GM23338 (cell line): Measurements from ENCODE around the gene MTHFSD. TPM values are rescaled to one million over a fixed set of nuclear protein-coding genes. Genes with fewer than 3 reads are reported as not detected.

ENCODE experiments used
- ATAC-seq: fragments of 200-7000 bp; cut with Tn5 transposase; 3 replicates; pipeline ENCODE4 v1.9.1; 2020
- DNase-seq: peaks from one replicate; pipeline ENCODE4 v3.0.0-alpha.2; 2015; ENCODE audit warnings: low spot score
- H2AFZ ChIP-seq: fragments of 200-600 bp; sonication (generic); 2 replicates; pipeline ENCODE4 v1.8.0; 2016; ENCODE audit warnings: antibody characterized with exemption, mild to moderate bottlenecking, moderate library complexity
- H3F3A ChIP-seq: fragments of 200-600 bp; sonication (generic); replicated peaks from 2 replicates; pipeline ENCODE4 v1.8.0; 2017; ENCODE audit warnings: antibody characterized with exemption, mixed run types, low read depth
- H3K27ac ChIP-seq: fragments of 200-600 bp; sonication (generic); 2 replicates; pipeline ENCODE4 v1.6.1; 2016; ENCODE audit warnings: low read depth
- H3K27me3 ChIP-seq: fragments of 200-600 bp; sonication (generic); 2 replicates; pipeline ENCODE4 v1.8.0; 2016; ENCODE audit warnings: mild to moderate bottlenecking, mixed run types, moderate library complexity; ENCODE audit not compliant: insufficient read depth
- H3K36me3 ChIP-seq: fragments of 200-600 bp; sonication (generic); 2 replicates; pipeline ENCODE4 v1.8.0; 2016; ENCODE audit warnings: mild to moderate bottlenecking; ENCODE audit not compliant: insufficient read depth
- H3K4me1 ChIP-seq: fragments of 200-600 bp; sonication (generic); 2 replicates; pipeline ENCODE4 v1.8.0; 2016; ENCODE audit warnings: mild to moderate bottlenecking, moderate library complexity; ENCODE audit not compliant: insufficient read depth
- H3K4me2 ChIP-seq: fragments of 200-600 bp; sonication (generic); 2 replicates; pipeline ENCODE4 v1.7.1; 2017; ENCODE audit warnings: mixed run types
- H3K4me3 ChIP-seq: fragments of 200-600 bp; sonication (generic); 2 replicates; pipeline ENCODE4 v1.6.1; 2016; ENCODE audit warnings: mixed run types
- H3K79me2 ChIP-seq: fragments of 200-600 bp; sonication (generic); replicated peaks from 2 replicates; pipeline ENCODE4 v1.8.0; 2017; ENCODE audit warnings: mild to moderate bottlenecking; ENCODE audit not compliant: insufficient read depth
- H3K9me2 ChIP-seq: fragments of 200-600 bp; sonication (generic); 2 replicates; pipeline ENCODE4 v1.8.0; 2017; ENCODE audit not compliant: insufficient read depth
- H4K20me1 ChIP-seq: fragments of 200-600 bp; sonication (generic); replicated peaks from 2 replicates; pipeline ENCODE4 v1.8.0; 2017; ENCODE audit warnings: mild to moderate bottlenecking; ENCODE audit not compliant: insufficient read depth
- H3K27ac Mint-ChIP-seq: 2 replicates; pipeline ENCODE4 v1.8.0; 2020; ENCODE audit warnings: inconsistent platforms, mild to moderate bottlenecking, moderate library complexity, mixed read lengths
- H3K27me3 Mint-ChIP-seq: 3 replicates; pipeline ENCODE4 v1.8.0; 2022; ENCODE audit warnings: low read depth, mild to moderate bottlenecking, moderate library complexity, mixed read lengths, inconsistent platforms; ENCODE audit not compliant: insufficient read depth, poor library complexity
- H3K36me3 Mint-ChIP-seq: 3 replicates; pipeline ENCODE4 v1.8.0; 2021; ENCODE audit warnings: low read depth, mild to moderate bottlenecking, inconsistent platforms, moderate library complexity, mixed read lengths
- H3K4me1 Mint-ChIP-seq: 3 replicates; pipeline ENCODE4 v1.8.0; 2020; ENCODE audit warnings: mild to moderate bottlenecking, inconsistent platforms, mixed read lengths
- H3K4me3 Mint-ChIP-seq: 3 replicates; pipeline ENCODE4 v1.8.0; 2021; ENCODE audit warnings: moderate library complexity, mild to moderate bottlenecking, inconsistent platforms, mixed read lengths
- H3K9me3 Mint-ChIP-seq: 3 replicates; pipeline ENCODE4 v1.8.0; 2020; ENCODE audit warnings: moderate library complexity, mild to moderate bottlenecking, inconsistent platforms, mixed read lengths
- CREB1 ChIP-seq: fragments of 250-450 bp; sonication (Bioruptor Pico); IDR thresholded peaks from 2 replicates; pipeline ENCODE4 v1.5.0; 2020; ENCODE audit warnings: low read depth, mild to moderate bottlenecking, moderate library complexity
- EZH2phosphoT487 ChIP-seq: fragments of 200-600 bp; sonication (generic); IDR thresholded peaks from one replicate; pipeline ENCODE4 v1.8.1; 2018; ENCODE audit warnings: antibody characterized with exemption; ENCODE audit not compliant: unreplicated experiment
- JUNB ChIP-seq: IDR thresholded peaks from one replicate; pipeline ENCODE4 v1.6.1; 2016; ENCODE audit warnings: antibody characterized with exemption; ENCODE audit not compliant: unreplicated experiment
- POLR2AphosphoS5 ChIP-seq: IDR thresholded peaks from 2 replicates; pipeline ENCODE4 v1.6.1; 2016; ENCODE audit warnings: antibody characterized with exemption, low read depth
- STAT1 ChIP-seq: IDR thresholded peaks from one replicate; pipeline ENCODE4 v1.6.1; 2016; ENCODE audit warnings: antibody characterized with exemption; ENCODE audit not compliant: unreplicated experiment
- ZNF114 ChIP-seq: fragments of 250-450 bp; sonication (Bioruptor Pico); IDR thresholded peaks from 2 replicates; pipeline ENCODE4 v1.5.0; 2020; ENCODE audit warnings: mild to moderate bottlenecking, moderate library complexity
- polyA plus RNA-seq: library from polyadenylated mRNA; unstranded; fragments of >200 nt; fragmentation: Nextera tagmentation; extraction: Ambion mirVana; gene quantifications from 2 replicates; pipeline ENCODE4 v1.2.1, GENCODE V29; 2016
- total RNA-seq: library from RNA; depleted of rRNA; stranded (reverse); fragments of >200 nt; shearing (Covaris generic); gene quantifications from 2 replicates; pipeline ENCODE4 v1.2.3, GENCODE V29; 2014
- TF ChIP-seq, protein P1 (sequence below): IDR thresholded peaks from one replicate; pipeline ENCODE4 v1.6.1; 2018; ENCODE audit warnings: antibody characterized with exemption; ENCODE audit not compliant: unreplicated experiment
- TF ChIP-seq, protein P2 (sequence below): IDR thresholded peaks from 2 replicates; pipeline ENCODE4 v1.6.1; 2016; ENCODE audit warnings: antibody characterized with exemption
- TF ChIP-seq, protein P3 (sequence below): fragments of 250-450 bp; sonication (Bioruptor Pico); IDR thresholded peaks from 2 replicates; pipeline ENCODE4 v1.5.0; 2020; ENCODE audit warnings: mild to moderate bottlenecking, moderate library complexity

The MTHFSD gene
- total and polyA plus RNA-seq, 2 experiments from 2014 or later, result 7.2 to 8.1 TPM

DNA sequence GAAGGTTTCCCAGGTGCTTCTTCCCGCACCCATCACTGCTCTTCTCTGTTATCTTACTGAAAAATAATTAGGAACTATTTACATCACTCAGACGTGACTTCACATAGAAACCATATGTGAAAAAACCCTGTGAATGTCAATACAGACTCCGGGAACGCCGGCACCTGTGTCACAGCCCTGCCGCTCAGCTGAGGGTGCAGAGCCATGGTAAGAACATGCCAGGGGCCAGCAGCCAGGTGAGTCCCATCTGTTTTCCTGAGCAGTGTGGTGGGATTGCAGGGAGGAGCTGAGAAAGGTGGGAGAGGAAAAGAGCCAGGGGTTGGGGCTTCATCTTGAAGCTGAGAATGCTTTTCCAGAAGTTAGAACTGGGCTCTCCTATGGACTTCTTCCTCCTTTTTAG is 31.0 kb downstream of the MTHFSD start (continued):
- TF ChIP-seq, protein P1, sequence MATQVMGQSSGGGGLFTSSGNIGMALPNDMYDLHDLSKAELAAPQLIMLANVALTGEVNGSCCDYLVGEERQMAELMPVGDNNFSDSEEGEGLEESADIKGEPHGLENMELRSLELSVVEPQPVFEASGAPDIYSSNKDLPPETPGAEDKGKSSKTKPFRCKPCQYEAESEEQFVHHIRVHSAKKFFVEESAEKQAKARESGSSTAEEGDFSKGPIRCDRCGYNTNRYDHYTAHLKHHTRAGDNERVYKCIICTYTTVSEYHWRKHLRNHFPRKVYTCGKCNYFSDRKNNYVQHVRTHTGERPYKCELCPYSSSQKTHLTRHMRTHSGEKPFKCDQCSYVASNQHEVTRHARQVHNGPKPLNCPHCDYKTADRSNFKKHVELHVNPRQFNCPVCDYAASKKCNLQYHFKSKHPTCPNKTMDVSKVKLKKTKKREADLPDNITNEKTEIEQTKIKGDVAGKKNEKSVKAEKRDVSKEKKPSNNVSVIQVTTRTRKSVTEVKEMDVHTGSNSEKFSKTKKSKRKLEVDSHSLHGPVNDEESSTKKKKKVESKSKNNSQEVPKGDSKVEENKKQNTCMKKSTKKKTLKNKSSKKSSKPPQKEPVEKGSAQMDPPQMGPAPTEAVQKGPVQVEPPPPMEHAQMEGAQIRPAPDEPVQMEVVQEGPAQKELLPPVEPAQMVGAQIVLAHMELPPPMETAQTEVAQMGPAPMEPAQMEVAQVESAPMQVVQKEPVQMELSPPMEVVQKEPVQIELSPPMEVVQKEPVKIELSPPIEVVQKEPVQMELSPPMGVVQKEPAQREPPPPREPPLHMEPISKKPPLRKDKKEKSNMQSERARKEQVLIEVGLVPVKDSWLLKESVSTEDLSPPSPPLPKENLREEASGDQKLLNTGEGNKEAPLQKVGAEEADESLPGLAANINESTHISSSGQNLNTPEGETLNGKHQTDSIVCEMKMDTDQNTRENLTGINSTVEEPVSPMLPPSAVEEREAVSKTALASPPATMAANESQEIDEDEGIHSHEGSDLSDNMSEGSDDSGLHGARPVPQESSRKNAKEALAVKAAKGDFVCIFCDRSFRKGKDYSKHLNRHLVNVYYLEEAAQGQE, result no peak
- TF ChIP-seq STAT1, result no peak

DNA sequence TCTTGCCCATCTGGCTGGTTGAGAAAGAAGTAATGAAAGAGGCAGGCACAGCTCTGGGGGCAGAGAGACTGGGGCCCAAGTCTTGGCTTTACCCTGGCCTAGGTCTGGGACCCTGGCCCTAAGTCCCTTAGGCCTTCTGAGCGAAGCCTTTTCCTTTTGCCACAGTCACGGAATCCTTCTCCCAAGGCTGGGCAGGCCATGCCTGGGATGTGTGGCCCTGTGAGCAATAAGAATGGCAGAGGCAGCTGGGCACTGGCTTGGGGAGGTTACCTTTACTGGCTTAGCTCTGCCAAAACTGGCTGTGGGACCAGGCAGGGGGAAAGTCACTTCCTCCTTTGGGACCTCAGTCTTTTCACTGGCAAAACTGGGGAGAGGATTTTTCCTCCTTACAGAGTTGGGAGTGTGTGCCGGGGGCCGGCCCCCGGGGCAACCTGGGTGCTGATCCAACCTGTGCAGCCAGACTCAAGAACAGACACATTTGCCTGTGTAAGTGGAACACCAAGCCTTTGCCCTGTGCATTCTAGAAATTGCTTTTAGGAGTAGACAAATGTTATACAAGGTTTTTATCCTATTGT is 31.8 kb downstream of the MTHFSD start:
- peaks cover 20% of the 10 kb centered on the region; the same call in 2 of the 3 replicates for H3K9me3 Mint-ChIP-seq
- Histone ChIP-seq H3K27ac (no peak overlapping the region), H3K36me3 (no peaks in the 10 kb centered on the region), H3K4me1 (no peaks in the 10 kb centered on the region), H4K20me1 (no peaks in the 10 kb centered on the region), H2AFZ (no peak overlapping the region), H3K9me2 (no peaks in the 10 kb centered on the region), H3F3A (no peaks in the 10 kb centered on the region), H3K4me3 (no peak overlapping the region), H3K4me2 (no peak overlapping the region), H3K27me3 (peaks cover 15% of the 10 kb centered on the region), H3K79me2 (no peaks in the 10 kb centered on the region)
- H3K36me3 Mint-ChIP-seq, result no peaks in the 10 kb centered on the region
- TF ChIP-seq ZNF114 (CRISPR knock-in tag) (no peak), CREB1 (CRISPR knock-in tag) (no peak), EZH2phosphoT487 (no peak), JUNB (no peak), STAT1 (no peak), POLR2AphosphoS5 (no peak)
- TF ChIP-seq, protein P1, result no peak
- TF ChIP-seq, protein P2, sequence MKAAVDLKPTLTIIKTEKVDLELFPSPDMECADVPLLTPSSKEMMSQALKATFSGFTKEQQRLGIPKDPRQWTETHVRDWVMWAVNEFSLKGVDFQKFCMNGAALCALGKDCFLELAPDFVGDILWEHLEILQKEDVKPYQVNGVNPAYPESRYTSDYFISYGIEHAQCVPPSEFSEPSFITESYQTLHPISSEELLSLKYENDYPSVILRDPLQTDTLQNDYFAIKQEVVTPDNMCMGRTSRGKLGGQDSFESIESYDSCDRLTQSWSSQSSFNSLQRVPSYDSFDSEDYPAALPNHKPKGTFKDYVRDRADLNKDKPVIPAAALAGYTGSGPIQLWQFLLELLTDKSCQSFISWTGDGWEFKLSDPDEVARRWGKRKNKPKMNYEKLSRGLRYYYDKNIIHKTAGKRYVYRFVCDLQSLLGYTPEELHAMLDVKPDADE, result no peak
- TF ChIP-seq, protein P3, sequence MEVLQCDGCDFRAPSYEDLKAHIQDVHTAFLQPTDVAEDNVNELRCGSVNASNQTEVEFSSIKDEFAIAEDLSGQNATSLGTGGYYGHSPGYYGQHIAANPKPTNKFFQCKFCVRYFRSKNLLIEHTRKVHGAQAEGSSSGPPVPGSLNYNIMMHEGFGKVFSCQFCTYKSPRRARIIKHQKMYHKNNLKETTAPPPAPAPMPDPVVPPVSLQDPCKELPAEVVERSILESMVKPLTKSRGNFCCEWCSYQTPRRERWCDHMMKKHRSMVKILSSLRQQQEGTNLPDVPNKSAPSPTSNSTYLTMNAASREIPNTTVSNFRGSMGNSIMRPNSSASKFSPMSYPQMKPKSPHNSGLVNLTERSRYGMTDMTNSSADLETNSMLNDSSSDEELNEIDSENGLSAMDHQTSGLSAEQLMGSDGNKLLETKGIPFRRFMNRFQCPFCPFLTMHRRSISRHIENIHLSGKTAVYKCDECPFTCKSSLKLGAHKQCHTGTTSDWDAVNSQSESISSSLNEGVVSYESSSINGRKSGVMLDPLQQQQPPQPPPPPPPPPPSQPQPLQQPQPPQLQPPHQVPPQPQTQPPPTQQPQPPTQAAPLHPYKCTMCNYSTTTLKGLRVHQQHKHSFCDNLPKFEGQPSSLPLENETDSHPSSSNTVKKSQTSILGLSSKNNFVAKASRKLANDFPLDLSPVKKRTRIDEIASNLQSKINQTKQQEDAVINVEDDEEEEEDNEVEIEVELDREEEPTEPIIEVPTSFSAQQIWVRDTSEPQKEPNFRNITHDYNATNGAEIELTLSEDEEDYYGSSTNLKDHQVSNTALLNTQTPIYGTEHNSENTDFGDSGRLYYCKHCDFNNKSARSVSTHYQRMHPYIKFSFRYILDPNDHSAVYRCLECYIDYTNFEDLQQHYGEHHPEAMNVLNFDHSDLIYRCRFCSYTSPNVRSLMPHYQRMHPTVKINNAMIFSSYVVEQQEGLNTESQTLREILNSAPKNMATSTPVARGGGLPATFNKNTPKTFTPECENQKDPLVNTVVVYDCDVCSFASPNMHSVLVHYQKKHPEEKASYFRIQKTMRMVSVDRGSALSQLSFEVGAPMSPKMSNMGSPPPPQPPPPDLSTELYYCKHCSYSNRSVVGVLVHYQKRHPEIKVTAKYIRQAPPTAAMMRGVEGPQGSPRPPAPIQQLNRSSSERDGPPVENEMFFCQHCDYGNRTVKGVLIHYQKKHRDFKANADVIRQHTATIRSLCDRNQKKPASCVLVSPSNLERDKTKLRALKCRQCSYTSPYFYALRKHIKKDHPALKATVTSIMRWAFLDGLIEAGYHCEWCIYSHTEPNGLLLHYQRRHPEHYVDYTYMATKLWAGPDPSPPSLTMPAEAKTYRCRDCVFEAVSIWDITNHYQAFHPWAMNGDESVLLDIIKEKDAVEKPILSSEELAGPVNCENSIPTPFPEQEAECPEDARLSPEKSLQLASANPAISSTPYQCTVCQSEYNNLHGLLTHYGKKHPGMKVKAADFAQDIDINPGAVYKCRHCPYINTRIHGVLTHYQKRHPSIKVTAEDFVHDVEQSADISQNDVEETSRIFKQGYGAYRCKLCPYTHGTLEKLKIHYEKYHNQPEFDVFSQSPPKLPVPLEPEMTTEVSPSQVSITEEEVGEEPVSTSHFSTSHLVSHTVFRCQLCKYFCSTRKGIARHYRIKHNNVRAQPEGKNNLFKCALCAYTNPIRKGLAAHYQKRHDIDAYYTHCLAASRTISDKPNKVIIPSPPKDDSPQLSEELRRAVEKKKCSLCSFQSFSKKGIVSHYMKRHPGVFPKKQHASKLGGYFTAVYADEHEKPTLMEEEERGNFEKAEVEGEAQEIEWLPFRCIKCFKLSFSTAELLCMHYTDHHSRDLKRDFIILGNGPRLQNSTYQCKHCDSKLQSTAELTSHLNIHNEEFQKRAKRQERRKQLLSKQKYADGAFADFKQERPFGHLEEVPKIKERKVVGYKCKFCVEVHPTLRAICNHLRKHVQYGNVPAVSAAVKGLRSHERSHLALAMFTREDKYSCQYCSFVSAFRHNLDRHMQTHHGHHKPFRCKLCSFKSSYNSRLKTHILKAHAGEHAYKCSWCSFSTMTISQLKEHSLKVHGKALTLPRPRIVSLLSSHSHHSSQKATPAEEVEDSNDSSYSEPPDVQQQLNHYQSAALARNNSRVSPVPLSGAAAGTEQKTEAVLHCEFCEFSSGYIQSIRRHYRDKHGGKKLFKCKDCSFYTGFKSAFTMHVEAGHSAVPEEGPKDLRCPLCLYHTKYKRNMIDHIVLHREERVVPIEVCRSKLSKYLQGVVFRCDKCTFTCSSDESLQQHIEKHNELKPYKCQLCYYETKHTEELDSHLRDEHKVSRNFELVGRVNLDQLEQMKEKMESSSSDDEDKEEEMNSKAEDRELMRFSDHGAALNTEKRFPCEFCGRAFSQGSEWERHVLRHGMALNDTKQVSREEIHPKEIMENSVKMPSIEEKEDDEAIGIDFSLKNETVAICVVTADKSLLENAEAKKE (CRISPR knock-in tag), result no peak
- H3K27ac Mint-ChIP-seq, result no peak overlapping the region
- DNase-seq, result no peak
- H3K27me3 Mint-ChIP-seq, result peaks cover 37% of the 10 kb centered on the region
- ATAC-seq, result no peak
- H3K4me3 Mint-ChIP-seq, result no peak overlapping the region
- no peaks in the 10 kb centered on the region; the same call in 2 of the 3 replicates for H3K4me1 Mint-ChIP-seq
